DMS53 treated with DMSO at 0.1 percent for 48 hours (cell line): ENCODE results near the gene SELL.
A peak's percentile ranks its signal among the peaks of the same experiment; 100 is the strongest.
"Not testable (repeated sequence)": the region's sequence is repeated elsewhere in the genome, so short reads cannot be mapped to it uniquely, and the experiment has no call there.

ENCODE experiments used
- DNase-seq: peaks from one replicate; lab custom pipeline; 2025; ENCODE audit not compliant: unreplicated experiment; lab: John Stamatoyannopoulos, UW

The SELL gene

DNA sequence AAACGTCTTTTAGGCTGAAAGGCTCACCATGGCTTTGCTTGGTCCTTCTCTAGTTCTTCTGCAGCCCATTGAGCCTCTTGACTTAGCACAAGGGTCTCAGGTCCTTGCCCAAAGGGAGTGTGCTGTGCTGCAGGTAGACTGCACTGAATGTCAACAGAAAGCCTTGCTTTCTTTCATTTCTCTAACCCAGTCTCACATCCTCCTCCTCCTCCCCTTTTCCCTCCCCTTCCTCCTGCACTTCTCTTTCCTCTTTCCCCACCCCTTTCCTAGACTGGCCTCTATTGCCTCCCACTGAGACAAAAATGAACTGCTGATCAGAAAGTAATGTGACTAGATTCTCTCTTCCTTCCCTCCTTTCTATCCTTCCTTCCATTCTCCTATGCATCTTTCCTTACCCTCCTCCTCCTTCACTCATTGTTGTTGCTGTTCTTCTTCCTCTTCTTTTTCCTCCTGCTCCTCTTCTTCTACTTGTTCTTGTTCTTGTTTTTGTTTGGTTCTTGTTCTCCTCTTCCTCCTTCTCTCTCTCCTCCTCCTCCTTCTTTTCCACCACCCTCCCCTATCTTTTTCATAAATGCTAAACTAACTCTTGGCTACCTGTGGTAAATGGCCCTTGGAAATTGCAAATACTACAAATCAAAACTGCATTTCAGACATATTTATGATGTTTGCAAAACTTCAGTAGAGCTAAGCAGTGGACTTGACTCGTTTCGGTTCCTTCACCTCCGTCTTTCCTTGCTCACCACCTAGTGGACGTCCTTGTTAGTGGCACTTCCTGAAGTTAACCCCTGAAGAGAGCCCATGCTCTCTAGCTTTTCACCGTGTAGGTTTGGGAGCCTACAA, at the start of gene SELL:
SELL (minus strand) TSS at position 152 of the 840 bp plus-strand sequence; CDS start at position 30, 122 bp downstream.
- peak; percentile 60 for DNase-seq

DNA sequence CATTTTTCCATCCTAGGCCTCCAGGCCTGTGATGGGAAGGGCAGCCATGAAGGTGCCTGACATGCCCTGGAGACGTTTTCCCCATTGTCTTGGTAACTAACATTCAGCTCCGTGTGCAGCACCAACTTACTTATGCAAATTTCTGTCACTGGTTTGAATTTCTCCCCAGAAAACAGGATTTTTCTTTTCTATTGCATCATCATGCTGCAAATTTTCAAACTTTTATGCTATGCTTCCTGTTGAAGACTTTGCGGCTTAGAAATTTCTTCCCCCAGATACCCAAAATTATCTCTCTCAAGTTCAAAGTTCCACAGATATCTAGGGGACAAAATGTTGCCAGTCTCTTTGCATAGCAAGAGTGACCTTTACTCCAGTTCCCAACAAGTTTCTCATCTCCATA, 47.6 kb upstream of the SELL start:
- no peak for DNase-seq

DNA sequence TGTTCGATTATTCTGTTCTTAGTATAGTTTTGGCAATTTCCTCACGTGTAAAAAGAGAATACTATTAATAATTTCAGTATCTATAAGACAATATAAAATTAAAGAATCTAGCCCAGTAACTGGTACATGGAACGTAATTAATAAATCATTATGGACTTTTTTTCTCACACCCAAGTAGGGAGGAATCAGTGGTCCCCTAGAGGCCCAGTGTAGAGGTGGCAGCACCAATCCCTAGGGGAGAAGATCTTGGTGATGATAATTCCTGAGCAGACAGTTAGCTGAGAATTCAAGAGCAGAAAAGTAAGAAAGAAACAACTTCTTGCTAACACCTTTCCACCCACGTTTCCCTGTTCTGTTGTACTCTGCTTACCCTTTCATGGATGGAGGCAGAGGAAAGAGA, 42.1 kb upstream of the SELL start:
- no peak for DNase-seq

DNA sequence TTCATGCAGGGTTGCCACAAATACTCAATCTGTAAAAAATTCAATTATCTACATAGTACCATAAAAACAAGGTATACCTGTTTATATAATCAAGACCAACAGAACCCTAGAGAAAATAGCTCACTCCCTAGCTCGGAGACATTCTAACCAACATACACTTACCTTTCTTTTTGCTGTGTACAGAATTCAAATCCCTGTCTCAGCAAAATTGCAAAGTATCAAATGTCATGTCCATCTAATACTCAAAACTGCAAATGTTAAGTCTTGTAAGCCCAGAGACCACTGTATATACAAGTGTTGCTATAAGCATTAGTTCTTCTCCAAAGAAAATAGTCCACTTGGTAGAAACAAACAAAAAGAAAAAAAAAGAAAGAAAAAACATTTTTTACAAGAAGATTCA, 38.6 kb upstream of the SELL start:
- no peak for DNase-seq

DNA sequence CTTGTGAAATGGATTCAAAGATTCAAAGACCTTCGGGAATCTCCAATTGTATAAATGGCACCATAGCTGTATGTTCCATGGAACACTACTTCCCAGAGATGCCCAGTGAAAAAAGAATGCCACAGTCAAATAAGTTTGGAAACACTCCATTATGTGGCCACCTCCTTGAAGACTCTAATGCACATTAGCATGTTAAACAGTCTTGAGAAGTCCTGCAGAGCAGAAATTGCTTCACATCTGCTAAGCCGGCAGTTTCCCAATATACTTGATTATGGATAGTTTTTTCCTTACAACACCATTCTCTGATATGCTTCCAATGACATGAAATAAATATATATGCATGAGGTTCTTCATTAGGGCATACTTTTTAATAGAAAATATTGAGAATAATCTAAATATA, 35.1 kb upstream of the SELL start:
- DNase-seq: no peak

DNA sequence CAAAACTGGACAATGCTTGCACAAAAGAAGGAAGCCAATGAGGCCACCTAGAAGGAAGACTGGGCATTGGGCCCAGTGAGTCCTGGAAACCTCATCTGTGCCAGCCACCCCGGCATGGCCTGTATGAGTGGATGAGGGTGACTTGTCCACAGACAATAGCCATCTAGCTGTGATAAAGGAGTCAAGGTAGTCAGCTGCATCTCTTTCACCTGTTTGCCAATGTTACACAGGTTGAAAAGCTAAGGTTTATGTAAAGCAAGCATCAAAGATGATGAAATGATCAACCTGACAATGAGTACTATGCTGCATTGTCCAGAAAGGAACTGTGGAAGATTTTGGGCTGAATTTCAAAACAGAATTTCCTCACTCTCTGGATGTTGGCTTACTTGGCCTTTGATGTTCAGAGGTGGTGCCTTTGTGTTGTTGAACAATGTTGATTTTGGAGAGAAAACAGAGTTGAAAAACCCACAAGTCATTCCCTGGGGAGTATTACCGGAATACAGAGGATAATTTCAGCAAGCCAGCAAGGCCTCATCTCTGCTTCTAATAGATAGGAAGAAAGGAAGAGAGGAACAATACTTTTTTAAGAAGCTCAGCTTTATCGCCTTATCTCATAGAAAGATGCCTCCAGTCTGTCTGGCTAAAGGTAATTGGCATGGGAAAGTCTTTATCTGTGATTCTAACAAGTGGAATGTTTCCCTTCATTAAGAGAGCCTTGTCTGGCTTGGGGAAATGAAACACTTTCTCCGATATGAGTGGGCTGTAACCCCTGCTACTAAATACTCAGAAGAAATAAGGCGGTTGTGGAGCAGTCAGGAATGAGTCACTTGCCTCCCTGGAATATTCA, 33.8 kb upstream of the SELL start:
- DNase-seq: no peak

DNA sequence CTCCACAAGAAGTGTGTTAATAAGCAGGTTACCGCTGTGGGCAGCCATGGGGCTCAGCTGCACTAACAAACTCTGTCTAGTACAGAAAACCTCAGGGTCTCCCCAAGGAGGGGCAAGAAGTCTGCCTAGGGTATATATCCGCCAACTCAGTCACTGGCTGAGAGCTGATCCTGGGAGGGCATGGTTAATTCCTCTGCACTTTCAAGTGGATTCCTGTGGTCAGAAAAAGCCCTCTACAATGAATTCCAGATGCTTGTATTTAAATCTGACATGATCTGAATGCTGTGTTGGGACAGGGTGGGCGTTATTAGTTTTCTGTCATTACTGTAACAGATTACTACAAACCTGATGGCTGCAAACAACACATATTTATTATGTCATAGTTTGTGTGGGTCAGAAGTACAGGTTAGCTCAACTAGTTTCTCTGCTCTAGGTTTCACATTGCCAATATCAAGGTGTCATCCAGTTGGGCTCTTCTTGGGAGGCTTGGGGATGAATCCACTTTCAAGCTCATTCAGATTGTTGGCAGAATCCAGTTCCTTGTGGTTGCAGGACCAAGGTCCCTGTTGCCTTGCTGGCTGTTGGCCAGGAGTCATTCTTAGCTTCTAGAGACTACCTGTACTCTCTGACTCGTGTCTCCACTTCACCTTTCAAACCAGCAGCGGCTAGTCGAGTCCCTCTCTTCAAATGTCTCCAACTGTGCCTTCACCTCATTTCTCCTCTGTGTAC, 30.4 kb upstream of the SELL start:
- no peak for DNase-seq

DNA sequence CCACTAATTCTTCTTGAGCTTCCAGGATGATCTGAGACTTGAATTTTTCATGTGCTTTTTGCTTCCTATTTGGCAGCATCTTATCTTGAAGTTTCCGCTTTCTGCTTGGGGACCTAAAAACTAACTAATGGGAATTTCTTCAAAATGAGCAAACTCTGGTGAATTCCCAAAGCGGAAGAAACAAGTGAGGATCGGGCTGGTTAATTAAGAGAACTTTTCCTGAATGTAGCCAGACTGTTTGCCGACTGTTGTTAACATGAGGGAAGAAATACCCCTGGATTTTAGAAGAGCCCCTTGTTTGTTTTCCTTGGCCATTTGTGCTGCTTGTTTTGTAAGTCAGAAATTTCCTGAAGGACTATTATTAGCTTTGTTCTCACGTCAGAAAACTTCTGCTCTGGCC, 28.6 kb upstream of the SELL start:
- no peak for DNase-seq

DNA sequence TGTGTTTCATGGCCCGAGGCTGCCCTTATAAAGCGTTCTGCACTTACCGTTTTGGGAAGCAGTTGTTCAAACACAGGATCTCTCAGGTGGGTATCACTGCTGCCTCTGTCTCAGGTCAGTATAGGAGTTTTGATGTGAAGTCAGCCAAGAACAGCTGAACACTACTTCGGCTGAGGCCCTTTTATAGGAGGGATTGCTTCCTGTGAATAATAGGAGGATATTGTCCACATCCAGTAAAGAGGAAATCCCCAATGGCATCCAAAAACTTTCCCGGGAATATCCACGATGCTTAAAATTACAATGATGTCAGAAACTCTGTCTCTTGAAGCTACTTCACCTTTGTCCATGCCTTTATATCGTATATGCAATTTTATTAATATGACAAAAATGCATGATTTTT, 22.5 kb upstream of the SELL start, which contains the start of gene SELE:
SELE (minus strand) TSS at position 156 of the 400 bp plus-strand sequence. CDS start 467 bp downstream, outside the sequence.
- no peak for DNase-seq

DNA sequence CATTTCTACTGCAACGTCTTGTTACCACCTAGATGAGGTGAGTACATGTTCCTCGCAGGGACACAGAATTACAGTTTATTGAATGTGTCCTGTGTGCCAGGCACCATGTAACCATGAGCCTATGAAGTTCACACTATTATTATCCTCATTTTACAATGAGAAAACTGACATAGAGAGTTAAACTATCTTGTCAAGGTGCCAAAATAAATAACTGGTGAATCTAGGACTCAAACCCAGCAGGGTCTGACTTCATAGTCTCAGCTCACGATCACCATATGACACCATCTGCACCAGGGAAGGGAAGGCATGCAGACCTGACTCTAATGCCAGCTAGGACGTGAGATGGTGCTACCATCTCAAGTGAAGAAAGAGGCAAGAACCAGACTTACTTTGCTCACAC, 20.0 kb upstream of the SELL start:
- DNase-seq: no peak

DNA sequence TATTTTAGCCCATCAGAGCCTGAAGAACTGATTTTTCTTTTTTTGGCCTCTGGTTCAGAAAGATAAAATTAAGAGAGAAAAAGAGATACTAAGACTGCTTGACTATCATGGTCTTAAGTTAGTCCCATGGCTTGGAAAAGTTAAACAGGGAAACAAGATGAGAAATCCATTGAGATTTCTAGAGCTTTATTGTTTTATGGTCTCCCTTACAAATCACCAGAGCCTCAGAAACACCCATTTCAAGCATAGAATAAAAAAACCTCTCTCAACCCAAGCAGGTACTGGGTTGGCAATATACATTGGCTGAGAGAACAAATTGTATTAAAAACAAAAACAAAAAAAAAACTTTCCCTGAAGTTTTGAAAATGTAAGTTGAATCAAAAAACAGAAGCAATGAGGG, 18.6 kb upstream of the SELL start:
- no peak for DNase-seq

DNA sequence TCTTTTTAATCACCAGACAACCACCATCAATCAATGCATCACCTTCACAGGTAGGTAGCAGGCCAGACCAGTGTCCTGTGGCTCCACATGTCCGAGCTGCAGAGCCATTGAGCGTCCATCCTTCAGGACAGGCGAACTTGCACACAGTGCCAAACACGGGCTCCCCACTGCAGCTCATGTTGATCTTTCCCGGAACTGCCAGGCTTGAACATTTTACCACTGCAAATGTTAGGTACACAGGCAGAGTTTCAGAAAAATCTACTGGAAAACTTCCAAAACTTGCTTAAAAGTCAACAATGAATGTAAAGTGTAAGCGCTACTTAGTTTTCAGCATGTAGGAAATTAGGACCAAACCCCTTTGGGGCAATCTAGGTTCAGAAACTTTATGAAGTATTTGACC, 15.9 kb upstream of the SELL start:
- no peak for DNase-seq

DNA sequence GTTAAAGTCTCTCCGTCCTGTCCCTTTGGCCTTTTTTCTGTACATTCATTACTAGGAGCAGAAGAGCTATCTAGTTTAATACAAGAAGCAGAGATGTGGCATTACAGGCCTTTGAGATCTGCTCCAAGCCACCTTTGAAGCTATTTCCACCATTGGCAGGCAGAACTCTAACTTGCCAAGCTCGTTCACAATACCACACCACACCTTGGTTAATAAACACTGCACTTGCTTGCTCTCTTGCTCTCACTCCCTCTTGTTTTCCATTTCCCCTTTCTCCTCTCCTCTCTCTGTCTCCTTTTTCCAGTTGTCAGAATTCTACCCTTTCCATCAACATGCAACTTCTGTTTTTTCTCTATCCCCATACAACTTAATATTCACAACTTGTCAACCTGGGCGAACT, 15.4 kb upstream of the SELL start:
- no peak for DNase-seq

DNA sequence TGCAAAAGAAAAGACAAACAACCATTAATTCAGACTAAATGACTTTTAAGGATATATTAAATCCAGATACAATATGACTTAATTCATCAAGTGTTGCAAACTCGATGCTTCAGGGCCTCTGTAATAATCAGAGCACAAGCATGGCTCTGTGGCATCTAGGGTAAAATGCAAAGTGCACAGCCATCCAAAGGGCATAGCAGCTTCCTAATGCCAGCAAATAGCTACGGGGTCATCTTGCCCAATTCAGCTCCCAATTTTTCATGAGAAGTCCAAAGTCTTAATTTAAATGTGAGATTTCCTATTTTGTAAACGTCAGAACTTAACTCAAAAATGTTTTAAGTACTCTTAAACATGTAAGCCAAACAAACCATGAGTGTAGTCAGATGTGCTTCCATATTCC, 14.5 kb upstream of the SELL start:
- no peak for DNase-seq

DNA sequence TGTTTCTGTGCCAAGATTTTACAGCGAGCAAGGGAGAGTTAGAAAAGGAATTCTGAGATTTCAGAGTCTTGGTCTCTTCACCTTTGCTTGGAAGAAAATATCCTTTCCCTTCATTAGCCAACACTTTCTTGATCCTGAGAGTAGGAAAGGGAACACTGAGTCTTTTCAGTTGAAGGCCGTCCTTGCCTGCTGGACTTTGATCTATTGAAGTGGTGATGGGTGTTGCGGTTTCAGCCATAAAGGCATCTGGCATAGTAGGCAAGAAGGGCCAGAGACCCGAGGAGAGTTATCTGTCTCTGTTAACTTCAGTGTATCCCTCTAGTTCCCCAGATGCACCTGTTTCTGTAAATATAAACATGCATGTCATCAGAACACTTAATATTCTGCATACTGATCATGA, 12.7 kb upstream of the SELL start:
- DNase-seq: no peak

DNA sequence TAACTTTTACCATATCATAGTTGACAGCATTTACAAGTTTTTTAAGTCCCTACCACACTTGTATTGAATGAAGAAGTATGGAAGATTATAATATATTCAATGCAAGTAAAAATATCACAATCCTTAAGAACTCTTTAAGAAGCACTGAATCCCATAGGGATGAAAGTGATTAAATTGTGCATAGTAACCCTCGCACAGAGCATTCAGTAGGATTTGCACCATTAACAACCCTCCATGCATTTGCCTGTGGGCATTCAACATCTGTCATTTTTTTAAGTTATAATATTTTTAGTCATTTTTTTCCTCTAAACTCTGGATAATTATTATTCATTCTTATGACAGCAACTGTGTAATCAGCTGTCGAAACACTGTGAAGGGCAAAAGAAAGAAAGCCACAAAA, 12.3 kb upstream of the SELL start:
- no peak for DNase-seq

DNA sequence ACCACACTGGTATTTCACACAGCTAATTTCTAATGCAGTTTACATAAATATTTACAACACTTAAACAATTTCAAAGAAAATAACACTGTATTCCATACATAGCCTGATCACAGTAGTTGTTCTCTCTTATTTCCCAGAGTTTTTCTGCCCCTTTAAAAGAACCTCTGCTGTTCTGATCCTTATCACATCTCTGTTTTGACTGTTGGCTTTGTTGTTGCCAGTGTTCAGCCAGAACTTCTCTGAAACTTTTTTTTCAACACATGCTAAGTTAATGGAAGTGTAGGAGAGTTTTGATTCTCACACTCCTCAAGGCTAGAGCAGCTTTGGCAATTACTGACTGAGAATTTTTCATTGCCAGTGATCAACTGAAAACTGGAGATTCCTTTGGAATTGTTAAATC, 11.4 kb upstream of the SELL start:
- DNase-seq: no peak

DNA sequence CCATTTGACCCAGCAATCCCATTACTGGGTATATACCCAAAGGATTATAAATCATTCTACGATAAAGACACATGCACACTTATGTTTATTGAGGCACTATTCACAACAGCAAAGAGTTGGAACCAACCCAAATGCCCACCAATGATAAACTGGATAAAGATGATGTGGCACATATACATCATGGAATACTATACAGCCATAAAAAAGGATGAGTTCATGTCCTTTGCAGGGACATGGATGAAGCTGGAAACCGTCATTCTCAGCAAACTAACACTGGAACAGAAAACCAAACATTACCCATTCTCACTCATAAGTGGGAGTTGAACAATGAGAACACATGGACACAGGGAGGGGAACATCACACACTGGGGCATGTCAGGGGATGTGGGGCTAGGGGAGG, 3.7 kb upstream of the SELL start:
- DNase-seq: not testable (repeated sequence)

DNA sequence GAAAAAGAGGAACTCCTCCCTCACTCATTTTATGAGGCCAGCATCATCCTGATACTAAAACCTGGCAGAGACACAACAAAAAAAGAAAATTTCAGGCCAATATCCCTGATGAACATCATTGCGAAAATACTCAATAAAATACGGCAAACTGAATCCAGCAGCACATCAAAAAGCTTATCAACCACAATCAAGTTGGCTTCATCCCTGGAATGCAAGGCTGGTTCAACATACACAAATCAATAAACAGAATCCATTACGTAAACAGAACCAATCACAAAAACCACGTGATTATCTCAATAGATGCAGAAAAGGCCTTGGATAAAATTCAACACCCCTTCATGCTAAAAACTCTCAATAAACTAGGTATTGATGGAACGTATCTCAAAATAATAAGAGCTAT, 1.7 kb upstream of the SELL start:
- not testable (repeated sequence) for DNase-seq

DNA sequence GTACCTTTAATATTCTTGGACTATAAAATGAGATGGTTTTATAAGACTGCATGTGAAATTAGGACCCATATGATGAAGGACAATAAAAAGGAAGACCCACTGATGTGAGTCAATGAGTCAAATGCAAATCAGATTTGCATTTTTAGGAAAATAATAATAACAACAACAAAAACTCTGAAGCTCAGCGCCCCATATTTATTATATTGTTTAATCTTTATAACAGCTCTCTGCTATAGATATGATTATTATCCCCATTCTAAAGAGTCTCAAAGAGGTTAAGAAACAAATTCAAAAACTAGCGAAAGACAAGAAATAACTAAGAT, 850 bp upstream of the SELL start:
- no peak for DNase-seq

DNA sequence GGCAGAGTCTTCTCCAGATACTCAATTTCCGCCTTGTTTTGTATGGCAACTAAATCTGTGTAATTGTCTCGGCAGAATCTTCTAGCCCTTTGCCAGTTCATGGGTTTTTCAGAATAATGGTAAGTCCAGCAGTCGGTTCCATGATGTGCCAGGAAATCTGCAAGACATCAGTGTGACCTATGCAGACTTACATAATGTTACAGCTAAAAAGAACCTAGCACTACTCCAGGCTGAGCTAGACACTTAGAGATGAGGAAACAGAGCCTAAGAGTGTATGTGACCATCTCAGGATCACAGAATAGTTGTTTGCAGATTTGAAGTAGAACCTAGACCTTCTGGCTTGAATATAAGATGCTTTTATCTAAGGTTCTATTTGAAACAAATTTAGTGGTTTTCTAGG, 2.8 kb downstream of the SELL start:
- DNase-seq: no peak
